Measurements from ENCODE around the gene LMO2. TPM values are rescaled to one million over a fixed set of nuclear protein-coding genes. Genes with fewer than 3 reads are reported as not detected.

LMO2 gene
- total and polyA plus RNA-seq, 2 of the 13 experiments (the other 11 are each of a cell fraction or from before 2014, with no cell fraction given) = not detected

DNA sequence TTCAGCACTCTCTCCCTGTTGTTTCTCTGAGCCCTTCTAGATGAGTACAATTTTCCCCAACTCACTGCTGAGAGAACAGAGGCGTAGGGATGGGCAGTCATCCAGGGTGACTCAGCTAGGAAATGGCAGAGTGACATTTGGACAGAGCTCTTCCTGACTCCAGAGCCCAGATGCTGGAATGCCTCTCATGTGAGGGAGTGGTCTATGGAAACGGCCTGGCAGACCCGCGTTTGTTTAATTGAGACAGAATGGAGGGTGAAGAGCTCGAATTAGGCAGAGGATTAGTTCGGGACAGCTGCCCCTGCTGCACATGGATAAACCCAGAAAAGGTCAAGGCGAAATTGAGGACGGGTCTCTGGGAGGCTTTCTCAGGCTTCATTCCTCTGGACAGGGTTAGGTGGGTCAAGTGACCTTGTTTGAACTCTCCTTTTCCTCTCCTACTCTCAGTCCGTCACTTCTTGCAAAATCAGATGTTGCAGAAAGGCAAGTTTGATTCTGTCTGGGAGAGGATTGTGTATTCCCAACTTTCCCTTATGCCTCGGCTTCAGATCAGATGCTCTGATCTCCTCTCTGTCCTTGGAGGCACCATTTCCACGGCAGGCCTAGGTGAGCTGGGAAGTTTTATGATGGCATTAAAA lies 7.6 kb upstream of the LMO2 start:
- DNase-seq (ENCODE audit: low spot score) (no peak), FAIRE-seq (no peak), ATAC-seq (no peak)
- peaks cover 6 to 33% of the 10 kb centered on the region in 2 experiments; a peak in 4 of 5 replicates for H3K27me3 ChIP-seq (ENCODE audit: control insufficient read depth in 1 of 2, insufficient read depth in 2 of 2, low read length in 2 of 2)
- no peak overlapping the region for H2AFZ ChIP-seq (ENCODE audit: low read length)
- no peak overlapping the region for H3K27ac ChIP-seq (ENCODE audit: extremely low read length, insufficient read depth, low read length)
- TF ChIP-seq FOSL2 (CRISPR knock-in tag; IDR thresholded peaks at IDR 0.05) = peak; percentile 11; the same call in 1 of the 2 replicates
- TF ChIP-seq, protein P1, sequence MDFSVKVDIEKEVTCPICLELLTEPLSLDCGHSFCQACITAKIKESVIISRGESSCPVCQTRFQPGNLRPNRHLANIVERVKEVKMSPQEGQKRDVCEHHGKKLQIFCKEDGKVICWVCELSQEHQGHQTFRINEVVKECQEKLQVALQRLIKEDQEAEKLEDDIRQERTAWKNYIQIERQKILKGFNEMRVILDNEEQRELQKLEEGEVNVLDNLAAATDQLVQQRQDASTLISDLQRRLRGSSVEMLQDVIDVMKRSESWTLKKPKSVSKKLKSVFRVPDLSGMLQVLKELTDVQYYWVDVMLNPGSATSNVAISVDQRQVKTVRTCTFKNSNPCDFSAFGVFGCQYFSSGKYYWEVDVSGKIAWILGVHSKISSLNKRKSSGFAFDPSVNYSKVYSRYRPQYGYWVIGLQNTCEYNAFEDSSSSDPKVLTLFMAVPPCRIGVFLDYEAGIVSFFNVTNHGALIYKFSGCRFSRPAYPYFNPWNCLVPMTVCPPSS (IDR thresholded peaks at IDR 0.05) = no peak
- in situ Hi-C loops (cut with HindIII; ENCODE audit: extremely low pct_ligation_motif_present, low pct_unique_long_range_greater_than_20kb) (no loop called here), intact Hi-C loops (cut with micrococcal nuclease; ENCODE audit: unreplicated experiment) (no loop called here)
- ChIA-PET POLR2A (no interaction called here), CTCF (ENCODE audit: low intra/inter-chr PET ratio, low total read pairs) (no interaction called here)
- BruUV-seq (replicated peaks) = no TSS peak
- WGBS (ENCODE audit: low lambda C conversion rate) = 19% methylated on average over 11 of the region's 11 CpGs
- H3K9me3 ChIP-seq (ENCODE audit: low read length) = no peaks in the 10 kb centered on the region
- H3K36me3 ChIP-seq (replicated peaks in 1 of 2; ENCODE audit: control insufficient read depth in 1 of 2, insufficient read depth in 2 of 2, low read length in 2 of 2) = no peaks in the 10 kb centered on the region
- no peaks in the 10 kb centered on the region for H3K79me2 ChIP-seq (ENCODE audit: insufficient read depth, low read length)
- no peak overlapping the region for H3K4me2 ChIP-seq (ENCODE audit: low read depth, low read length)
- no peaks in the 10 kb centered on the region for H3K4me1 ChIP-seq (ENCODE audit: insufficient read depth, low read length)
- no peak overlapping the region for H3K9ac ChIP-seq (ENCODE audit: insufficient read depth, low read depth, low read length)
- H3K4me3 ChIP-seq (replicated peaks in 1 of 3; ENCODE audit: insufficient read depth in 1 of 3, low read depth in 2 of 3, low read length in 3 of 3) = no peak overlapping the region
- no peaks in the 10 kb centered on the region for H4K20me1 ChIP-seq (ENCODE audit: insufficient read depth, low read length)

DNA sequence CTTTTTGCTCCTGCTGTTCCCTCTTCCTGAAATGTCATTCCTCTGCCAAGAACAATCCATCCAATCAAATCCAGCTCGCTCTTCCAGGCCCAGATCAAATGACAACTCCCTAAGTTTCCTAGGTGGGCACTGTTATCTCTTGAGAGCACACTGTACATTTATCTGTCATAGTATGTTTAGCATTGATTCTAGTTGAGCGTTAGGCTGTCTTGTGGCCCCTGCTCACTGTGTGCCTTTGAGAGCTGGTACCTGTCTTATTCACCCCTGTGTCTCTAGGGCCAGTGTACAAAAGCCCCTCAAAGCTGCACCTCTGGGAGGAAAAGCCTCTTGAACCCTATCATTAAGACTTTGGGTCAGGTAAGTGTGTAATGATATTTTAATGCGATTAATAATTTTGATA lies 7.1 kb upstream of the LMO2 start:
- POLR2A ChIA-PET = no interaction called here
- H3K36me3 ChIP-seq (replicated peaks in 1 of 2; ENCODE audit: control insufficient read depth in 1 of 2, insufficient read depth in 2 of 2, low read length in 2 of 2) = no peaks in the 10 kb centered on the region
- intact Hi-C loops (cut with micrococcal nuclease; ENCODE audit: unreplicated experiment) (no loop called here), in situ Hi-C loops (cut with HindIII; ENCODE audit: extremely low pct_ligation_motif_present, low pct_unique_long_range_greater_than_20kb) (no loop called here)
- no peak overlapping the region for H3K27ac ChIP-seq (ENCODE audit: extremely low read length, insufficient read depth, low read length)
- ATAC-seq (no peak), FAIRE-seq (no peak), DNase-seq (ENCODE audit: low spot score) (no peak)
- CTCF ChIA-PET (ENCODE audit: low intra/inter-chr PET ratio, low total read pairs) = no interaction called here
- H3K27me3 ChIP-seq (ENCODE audit: control insufficient read depth in 1 of 2, insufficient read depth in 2 of 2, low read length in 2 of 2) = peaks cover 3 to 34% of the 10 kb centered on the region in 2 experiments; a peak in 4 of 5 replicates
- H3K4me2 ChIP-seq (ENCODE audit: low read depth, low read length) = no peak overlapping the region
- no peak overlapping the region for H3K9ac ChIP-seq (ENCODE audit: insufficient read depth, low read depth, low read length)
- H3K4me3 ChIP-seq (replicated peaks in 1 of 3; ENCODE audit: insufficient read depth in 1 of 3, low read depth in 2 of 3, low read length in 3 of 3) = no peak overlapping the region
- H2AFZ ChIP-seq (ENCODE audit: low read length) = no peak overlapping the region
- no peaks in the 10 kb centered on the region for H3K79me2 ChIP-seq (ENCODE audit: insufficient read depth, low read length)
- BruUV-seq (replicated peaks) = no TSS peak
- 49% methylated on average over 3 of the region's 3 CpGs for WGBS (ENCODE audit: low lambda C conversion rate)
- H4K20me1 ChIP-seq (ENCODE audit: insufficient read depth, low read length) = no peaks in the 10 kb centered on the region
- no peaks in the 10 kb centered on the region for H3K4me1 ChIP-seq (ENCODE audit: insufficient read depth, low read length)
- no peaks in the 10 kb centered on the region for H3K9me3 ChIP-seq (ENCODE audit: low read length)
- TF ChIP-seq, protein P2, sequence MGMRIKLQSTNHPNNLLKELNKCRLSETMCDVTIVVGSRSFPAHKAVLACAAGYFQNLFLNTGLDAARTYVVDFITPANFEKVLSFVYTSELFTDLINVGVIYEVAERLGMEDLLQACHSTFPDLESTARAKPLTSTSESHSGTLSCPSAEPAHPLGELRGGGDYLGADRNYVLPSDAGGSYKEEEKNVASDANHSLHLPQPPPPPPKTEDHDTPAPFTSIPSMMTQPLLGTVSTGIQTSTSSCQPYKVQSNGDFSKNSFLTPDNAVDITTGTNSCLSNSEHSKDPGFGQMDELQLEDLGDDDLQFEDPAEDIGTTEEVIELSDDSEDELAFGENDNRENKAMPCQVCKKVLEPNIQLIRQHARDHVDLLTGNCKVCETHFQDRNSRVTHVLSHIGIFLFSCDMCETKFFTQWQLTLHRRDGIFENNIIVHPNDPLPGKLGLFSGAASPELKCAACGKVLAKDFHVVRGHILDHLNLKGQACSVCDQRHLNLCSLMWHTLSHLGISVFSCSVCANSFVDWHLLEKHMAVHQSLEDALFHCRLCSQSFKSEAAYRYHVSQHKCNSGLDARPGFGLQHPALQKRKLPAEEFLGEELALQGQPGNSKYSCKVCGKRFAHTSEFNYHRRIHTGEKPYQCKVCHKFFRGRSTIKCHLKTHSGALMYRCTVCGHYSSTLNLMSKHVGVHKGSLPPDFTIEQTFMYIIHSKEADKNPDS (CRISPR knock-in tag; IDR thresholded peaks at IDR 0.05) = no peak
- TF ChIP-seq MTF2 (CRISPR knock-in tag; IDR thresholded peaks at IDR 0.05; ENCODE audit: borderline replicate concordance) (no peak), ATAD3A (CRISPR knock-in tag; IDR thresholded peaks at IDR 0.05) (no peak), ZNF557 (CRISPR knock-in tag; IDR thresholded peaks at IDR 0.05) (no peak), MYC (CRISPR knock-in tag; IDR thresholded peaks at IDR 0.05; ENCODE audit: borderline replicate concordance) (no peak), ZC3H13 (CRISPR knock-in tag; IDR thresholded peaks at IDR 0.05) (no peak), ZNF749 (CRISPR knock-in tag; IDR thresholded peaks at IDR 0.05; ENCODE audit: borderline replicate concordance) (no peak)
- TF ChIP-seq, protein P3, sequence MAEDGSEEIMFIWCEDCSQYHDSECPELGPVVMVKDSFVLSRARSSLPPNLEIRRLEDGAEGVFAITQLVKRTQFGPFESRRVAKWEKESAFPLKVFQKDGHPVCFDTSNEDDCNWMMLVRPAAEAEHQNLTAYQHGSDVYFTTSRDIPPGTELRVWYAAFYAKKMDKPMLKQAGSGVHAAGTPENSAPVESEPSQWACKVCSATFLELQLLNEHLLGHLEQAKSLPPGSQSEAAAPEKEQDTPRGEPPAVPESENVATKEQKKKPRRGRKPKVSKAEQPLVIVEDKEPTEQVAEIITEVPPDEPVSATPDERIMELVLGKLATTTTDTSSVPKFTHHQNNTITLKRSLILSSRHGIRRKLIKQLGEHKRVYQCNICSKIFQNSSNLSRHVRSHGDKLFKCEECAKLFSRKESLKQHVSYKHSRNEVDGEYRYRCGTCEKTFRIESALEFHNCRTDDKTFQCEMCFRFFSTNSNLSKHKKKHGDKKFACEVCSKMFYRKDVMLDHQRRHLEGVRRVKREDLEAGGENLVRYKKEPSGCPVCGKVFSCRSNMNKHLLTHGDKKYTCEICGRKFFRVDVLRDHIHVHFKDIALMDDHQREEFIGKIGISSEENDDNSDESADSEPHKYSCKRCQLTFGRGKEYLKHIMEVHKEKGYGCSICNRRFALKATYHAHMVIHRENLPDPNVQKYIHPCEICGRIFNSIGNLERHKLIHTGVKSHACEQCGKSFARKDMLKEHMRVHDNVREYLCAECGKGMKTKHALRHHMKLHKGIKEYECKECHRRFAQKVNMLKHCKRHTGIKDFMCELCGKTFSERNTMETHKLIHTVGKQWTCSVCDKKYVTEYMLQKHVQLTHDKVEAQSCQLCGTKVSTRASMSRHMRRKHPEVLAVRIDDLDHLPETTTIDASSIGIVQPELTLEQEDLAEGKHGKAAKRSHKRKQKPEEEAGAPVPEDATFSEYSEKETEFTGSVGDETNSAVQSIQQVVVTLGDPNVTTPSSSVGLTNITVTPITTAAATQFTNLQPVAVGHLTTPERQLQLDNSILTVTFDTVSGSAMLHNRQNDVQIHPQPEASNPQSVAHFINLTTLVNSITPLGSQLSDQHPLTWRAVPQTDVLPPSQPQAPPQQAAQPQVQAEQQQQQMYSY (CRISPR knock-in tag; IDR thresholded peaks at IDR 0.05) = no peak
